Left renal pelvis (tissue), 4 donors: ENCODE measurements around the gene RIMS4. TPM values are rescaled to one million over a fixed set of nuclear protein-coding genes. Genes with fewer than 3 reads are reported as not detected.

Experiments
- DNase-seq, 4 donors: peaks; one replicate each; pipeline ENCODE4 v3.0.0-alpha.2; 2013; ENCODE audit warnings: low read depth in 4 of 4, low spot score in 3 of 4
- polyA plus RNA-seq, 4 donors: library from polyadenylated mRNA; unstranded; fragments of 120-200 nt; gene quantifications; one replicate each; pipeline ENCODE4 v1.2.1, GENCODE V29; 2013; ENCODE audit not compliant: insufficient read length in 4 of 4

The RIMS4 gene
- polyA plus RNA-seq, 4 donors, result 0.73 to 1.8 (median 0.99) TPM

- DNase-seq, result no peak
Observed at GRCh38 chr20:44796758-44797457, 13.4 kb downstream of the RIMS4 start.

- no peak for DNase-seq
Observed at GRCh38 chr20:44796311-44796710, 14.0 kb downstream of the RIMS4 start.

DNA sequence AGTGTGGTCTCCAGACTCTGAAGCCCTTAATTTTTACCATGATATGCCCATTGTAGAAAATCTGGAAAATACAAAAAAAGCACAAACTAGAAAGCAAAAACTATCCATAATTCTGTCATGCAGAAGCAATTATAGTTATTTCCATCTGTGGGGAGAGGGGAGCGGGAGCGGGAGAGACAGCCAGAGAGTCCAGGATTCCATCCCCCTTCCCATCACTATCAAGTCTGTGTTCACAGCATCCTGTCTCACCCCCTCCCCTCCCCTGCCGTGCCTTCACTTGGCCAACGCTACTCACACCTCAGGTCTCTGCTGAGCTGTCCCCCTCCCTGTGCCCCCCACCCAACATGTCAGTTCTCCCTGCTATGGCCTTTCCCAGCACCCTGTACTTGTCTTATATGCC, 14.5 kb downstream of the RIMS4 start:
- no peak for DNase-seq

DNA sequence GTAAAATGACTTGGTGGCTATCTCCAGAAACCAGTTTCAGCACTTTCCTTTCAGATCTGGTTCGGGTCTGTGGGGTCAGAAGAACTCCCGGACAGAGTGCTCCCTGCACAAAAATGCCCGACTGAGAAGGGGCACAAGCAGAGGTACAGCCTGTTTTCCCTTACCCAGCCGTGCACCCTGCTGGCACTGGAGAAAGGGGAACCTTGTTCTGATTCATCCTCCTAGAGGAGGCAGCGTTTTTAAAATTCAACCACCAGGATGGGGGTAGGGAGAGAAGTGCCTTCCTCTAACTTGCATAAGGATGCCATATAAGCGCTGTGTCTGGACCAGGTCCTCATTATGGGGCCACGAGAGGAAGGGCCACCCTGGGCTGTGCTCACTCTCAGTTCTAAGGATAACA, 17.6 kb downstream of the RIMS4 start:
- DNase-seq, result no peak

DNA sequence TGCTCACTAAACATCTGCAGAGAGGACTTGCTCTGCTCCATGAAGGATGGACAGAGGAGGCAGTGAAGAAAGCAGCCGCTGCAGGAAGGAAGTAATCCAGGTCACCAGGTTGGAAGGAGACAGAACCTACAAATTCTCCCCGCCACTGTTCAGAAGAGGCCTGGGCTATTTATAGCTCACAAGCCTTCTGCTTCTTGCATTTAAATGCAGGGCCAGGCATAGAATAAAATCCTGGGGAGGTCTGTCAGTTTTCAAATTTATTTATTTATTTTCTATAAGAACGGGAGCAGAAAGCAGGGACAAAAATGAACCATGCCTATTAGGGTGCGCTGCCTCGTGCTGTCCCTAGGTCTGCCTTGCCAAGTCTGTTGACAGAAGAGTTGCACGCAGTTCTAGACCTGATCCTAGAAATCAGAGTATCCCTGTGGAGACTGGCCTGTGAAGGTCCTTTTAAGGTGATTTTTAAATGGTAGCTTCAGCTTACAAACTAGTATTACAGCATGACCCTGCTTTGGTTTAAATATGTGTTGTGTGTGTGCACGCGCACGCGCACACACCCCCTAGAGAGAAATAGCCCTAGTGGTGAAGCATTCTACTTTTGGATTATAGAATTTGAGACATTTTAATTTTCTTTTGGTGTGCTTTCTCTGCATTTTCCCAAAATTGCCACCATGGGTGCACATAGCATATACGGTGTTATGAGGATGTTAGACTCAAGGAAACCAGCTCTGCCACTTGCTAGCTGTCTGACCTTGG, 19.5 kb downstream of the RIMS4 start:
- no peak for DNase-seq

- DNase-seq, result no peak
Observed at GRCh38 chr20:44788706-44789456, 21.5 kb downstream of the RIMS4 start.

- DNase-seq, result no peak
Observed at GRCh38 chr20:44787299-44787698, 23.0 kb downstream of the RIMS4 start.

DNA sequence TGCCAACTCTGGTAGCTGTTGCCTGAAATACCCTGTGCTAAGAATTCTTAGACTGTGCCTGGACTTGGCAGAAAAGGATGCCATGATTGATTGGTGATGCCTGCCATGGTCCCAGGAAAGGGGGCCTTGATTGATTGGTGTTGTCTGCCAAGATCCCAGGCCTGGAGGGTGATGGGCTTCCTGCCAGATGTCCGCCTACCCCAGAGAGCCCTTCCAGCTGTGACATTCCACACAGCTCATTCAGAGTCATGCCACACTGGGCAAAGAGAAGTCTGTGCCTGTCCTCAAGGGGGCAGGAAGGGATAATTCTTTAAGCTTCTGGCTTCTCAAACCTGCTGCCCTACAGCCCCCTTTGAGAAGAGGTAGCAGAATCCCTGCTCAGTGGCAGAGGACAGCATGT, 24.6 kb downstream of the RIMS4 start:
- no peak for DNase-seq

- no peak for DNase-seq
Observed at GRCh38 chr20:44784688-44785087, 25.7 kb downstream of the RIMS4 start.

- DNase-seq, result no peak
Observed at GRCh38 chr20:44781791-44782190, 28.6 kb downstream of the RIMS4 start.

DNA sequence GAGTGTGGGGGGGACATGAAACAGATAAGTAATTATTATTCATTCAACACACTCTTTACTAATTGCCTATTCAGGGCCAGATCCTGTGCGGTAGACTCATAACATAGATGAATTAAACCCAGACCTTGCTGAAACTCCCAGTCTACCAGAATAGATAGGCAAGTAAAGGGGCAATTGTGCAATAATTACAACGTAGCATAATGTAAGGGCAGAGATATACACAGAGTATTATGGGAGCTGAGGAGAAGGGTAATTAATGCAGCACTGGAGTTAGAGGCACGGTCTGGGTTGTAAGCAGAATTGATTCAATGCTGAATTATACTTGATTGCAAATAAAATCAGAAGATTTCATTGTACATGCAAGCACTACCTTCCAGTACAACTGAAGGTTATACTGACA, 29.2 kb downstream of the RIMS4 start:
- no peak for DNase-seq

DNA sequence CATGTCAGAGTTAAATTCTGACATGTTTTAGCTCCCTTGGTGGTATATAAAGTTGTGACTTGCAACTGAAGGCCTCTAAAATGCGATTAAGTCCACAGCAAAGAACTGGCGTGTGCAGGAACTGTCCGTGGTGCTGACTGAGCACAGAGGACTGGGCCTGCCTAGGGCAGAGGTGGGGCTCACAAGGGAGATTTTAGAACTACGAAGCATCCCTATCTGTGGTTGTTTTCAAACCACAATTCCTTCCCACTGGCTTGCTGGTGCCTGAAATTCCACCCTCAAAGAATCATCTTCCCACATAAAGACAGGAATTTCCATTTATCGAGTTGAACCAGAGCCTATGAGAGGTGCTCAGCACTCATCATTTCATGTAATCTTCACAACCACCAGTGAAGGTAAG, 30.1 kb downstream of the RIMS4 start:
- peak; percentile 8 to 69 (median 34) for DNase-seq

DNA sequence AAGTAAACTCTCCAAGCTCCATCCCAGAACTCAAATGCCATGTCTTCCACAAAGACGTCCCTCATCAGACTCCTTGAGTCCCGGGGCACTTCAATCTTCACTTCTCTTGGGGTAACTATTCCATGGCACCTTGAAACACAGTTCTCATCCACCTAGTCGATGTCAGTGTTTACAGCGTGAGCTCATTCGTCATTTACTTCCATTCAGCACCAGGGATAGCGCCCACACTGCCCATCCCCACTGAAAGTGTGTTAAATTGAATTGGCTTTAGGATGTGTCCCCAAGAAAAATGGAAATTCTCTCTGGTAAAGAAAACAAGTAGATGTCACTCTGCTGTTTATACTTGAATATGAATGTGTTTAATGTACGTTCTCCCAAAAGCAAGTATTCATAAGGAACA, 33.4 kb downstream of the RIMS4 start:
- DNase-seq, result peak; percentile 5 to 29 (median 18)

DNA sequence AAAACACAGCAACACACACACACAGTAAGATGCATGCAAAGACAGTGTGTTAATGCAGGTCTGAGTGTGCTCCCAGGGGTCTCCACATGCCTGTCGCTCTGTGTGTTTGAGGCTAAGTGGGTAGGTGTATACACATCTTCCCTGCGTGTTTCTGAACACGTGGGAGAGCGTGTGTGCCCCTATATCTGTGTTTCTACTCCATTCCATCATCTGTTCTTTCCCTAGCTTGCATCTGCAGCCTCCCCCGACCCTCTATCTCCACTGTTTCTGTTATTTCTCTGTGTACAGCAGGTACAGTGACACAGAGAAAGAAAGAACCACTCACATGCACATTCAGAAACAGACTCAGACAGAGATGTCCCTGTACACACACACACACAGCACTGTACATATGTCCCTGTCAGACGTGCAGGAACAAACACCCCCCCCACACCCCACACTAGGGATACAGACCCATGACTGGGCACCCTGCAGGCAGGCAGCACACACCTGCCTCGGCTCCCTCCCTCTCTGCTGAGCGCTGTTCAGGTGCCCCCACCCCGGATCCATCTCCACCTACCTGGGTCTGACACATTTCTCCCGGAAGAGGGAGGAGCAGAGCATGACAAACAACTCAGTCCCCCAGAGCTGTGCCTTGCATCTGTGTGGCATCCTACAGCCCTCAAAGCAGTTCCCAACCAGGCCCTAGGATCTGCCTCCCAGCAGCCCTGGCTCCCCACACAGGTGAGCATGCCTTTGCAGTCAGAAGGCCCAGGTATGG, 37.1 kb downstream of the RIMS4 start:
- DNase-seq, result no peak

GRCh38 chr20:44772636-44773035, 37.7 kb downstream of the RIMS4 start:
- no peak for DNase-seq

DNA sequence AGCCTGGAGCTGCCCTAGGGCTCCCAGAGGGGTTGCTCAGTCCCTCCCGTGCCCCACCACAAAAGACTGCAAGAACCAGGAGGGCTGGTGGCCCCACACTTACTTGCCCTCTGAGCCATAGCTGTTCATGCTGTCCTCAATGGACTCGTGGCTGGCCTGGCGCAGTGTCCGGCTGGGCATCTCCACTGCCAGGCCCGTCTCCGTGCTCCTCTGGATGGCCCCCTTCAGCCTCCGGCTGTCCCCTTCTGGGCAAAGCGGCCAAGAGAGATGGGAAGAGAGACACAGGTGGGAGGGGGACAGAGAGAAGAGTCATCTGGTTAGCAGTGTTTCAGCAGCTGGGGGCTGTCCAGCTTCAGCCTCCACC, 39.2 kb downstream of the RIMS4 start:
- no peak for DNase-seq

GRCh38 chr20:44770484-44771171, 39.7 kb downstream of the RIMS4 start:
- DNase-seq, result no peak

DNA sequence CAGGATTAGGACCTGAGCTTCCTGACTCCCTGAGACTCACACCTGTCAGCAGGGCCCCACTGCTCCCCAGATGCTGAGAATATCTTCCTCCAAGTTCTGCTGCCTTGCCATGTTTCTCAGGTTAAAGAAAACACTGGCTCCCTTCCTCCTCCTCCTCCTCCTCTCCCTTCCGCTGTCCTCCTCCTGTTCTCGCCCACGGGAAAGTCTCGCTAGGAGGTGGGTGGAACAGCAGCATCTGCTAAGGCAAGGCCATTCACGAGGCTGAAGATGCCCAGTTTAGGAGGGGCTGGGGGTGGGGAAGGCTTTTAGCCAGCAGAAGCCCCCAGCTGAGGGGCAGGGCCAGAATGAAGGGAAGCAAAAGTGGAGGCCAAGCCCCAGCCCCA, 40.9 kb downstream of the RIMS4 start:
- DNase-seq, result no peak

DNA sequence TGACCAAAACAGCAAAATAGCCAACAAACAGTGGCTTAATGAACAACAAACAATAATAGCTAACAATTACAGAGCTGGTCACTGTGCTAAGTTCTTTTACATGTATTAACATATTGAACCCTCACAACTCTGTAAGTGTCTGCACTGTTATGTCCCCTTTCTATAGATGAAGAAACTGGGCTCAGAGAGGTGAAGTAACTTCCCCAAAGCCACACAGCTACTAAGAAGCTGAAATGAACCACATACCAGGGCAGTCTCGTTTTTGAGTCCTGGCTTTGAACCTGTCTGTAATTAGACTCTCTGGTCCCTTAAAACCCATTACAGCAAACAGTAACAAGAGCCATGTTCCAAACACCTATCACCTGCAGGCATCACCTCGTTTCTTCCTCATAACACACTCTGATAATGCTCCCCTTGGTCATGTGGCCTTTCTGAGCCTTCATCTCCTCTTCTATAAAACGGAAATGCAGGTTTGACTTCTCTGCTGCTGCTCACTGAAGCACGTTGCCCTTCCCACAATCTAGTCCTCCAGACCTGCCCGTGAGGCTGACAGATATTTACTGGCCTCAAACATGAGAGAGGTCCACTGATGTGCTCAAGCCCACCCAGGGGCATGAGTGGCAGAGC, 41.4 kb downstream of the RIMS4 start:
- DNase-seq, result no peak

GRCh38 chr20:44768256-44768655, 42.1 kb downstream of the RIMS4 start:
- no peak for DNase-seq
